ENCODE measurements around the gene ASCC1. TPM values are rescaled to one million over a fixed set of nuclear protein-coding genes. Genes with fewer than 3 reads are reported as not detected.
A peak's percentile ranks its signal among the peaks of the same experiment; 100 is the strongest.

ASCC1 gene
- total and polyA plus RNA-seq, 2 of the 13 experiments (the other 11 are each of a cell fraction or from before 2014, with no cell fraction given): 21.6 to 30.1 TPM

DNA sequence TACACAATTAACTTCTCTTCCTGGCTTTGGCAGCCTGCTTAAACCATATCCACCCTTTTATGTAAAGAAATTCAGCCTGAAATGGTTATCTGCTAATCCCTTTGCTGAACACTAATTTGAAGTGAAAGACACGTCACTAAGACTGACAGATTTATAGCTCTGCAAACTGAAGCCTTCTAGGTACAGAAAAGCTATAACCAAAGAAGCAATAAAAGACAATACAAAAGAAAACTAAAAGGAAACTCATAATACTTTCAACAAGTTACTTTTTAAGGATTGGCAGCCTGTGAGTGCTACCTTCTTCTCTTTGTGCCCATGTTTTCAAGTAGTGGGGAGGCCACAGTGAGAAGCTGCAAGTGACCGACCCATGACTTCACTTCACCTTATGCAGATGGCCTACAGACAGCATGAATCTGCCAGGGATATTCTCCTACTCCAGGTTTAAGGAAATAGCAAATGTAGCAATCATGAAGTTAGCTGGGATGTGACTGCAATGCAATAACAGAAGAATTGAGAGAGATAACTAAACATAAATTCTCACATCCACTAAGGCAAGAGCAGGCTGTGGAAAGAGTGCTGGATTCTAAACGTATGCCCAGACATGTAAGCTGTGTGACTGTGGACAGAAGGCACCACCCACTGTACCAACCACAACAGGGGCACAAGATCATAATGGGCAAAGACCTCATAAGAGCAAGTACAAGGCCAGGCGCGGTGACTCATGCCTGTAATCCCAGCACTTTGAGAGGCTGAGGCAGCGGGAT is 117.1 kb downstream of the ASCC1 start (continued):
- TF ChIP-seq ZBTB33 (CRISPR knock-in tag; IDR thresholded peaks at IDR 0.05) (peak; percentile 70; the same call in 1 of the 2 replicates), ZNF337 (CRISPR knock-in tag; IDR thresholded peaks at IDR 0.05; ENCODE audit: borderline replicate concordance, low read depth) (no peak), ZNF878 (CRISPR knock-in tag; IDR thresholded peaks at IDR 0.05) (no peak; the same call in 1 of the 2 replicates), ZNF740 (CRISPR knock-in tag; IDR thresholded peaks at IDR 0.05) (no peak), ZIK1 (CRISPR knock-in tag; IDR thresholded peaks at IDR 0.05; ENCODE audit: borderline replicate concordance, low read depth) (no peak), ZFP36L2 (CRISPR knock-in tag; IDR thresholded peaks at IDR 0.05) (no peak), PHB2 (IDR thresholded peaks at IDR 0.05; ENCODE audit: partially characterized antibody) (no peak), ZNF235 (CRISPR knock-in tag; IDR thresholded peaks at IDR 0.05; ENCODE audit: borderline replicate concordance) (no peak), ZNF598 (CRISPR knock-in tag; IDR thresholded peaks at IDR 0.05; ENCODE audit: borderline replicate concordance) (no peak), ADNP (CRISPR knock-in tag; IDR thresholded peaks at IDR 0.05) (0 out of 2 replicates have a peak, but pooled peaks have one; percentile 27), PPARG (CRISPR knock-in tag; conservative IDR thresholded peaks at IDR 0.05) (0 out of 2 replicates have a peak, but pooled peaks have one; percentile 3), GZF1 (CRISPR knock-in tag; IDR thresholded peaks at IDR 0.05) (no peak), ZNF468 (CRISPR knock-in tag; IDR thresholded peaks at IDR 0.05) (no peak), MTERF4 (CRISPR knock-in tag; IDR thresholded peaks at IDR 0.05) (no peak), ZBTB42 (CRISPR knock-in tag; IDR thresholded peaks at IDR 0.05) (no peak)
- TF ChIP-seq, protein P1, sequence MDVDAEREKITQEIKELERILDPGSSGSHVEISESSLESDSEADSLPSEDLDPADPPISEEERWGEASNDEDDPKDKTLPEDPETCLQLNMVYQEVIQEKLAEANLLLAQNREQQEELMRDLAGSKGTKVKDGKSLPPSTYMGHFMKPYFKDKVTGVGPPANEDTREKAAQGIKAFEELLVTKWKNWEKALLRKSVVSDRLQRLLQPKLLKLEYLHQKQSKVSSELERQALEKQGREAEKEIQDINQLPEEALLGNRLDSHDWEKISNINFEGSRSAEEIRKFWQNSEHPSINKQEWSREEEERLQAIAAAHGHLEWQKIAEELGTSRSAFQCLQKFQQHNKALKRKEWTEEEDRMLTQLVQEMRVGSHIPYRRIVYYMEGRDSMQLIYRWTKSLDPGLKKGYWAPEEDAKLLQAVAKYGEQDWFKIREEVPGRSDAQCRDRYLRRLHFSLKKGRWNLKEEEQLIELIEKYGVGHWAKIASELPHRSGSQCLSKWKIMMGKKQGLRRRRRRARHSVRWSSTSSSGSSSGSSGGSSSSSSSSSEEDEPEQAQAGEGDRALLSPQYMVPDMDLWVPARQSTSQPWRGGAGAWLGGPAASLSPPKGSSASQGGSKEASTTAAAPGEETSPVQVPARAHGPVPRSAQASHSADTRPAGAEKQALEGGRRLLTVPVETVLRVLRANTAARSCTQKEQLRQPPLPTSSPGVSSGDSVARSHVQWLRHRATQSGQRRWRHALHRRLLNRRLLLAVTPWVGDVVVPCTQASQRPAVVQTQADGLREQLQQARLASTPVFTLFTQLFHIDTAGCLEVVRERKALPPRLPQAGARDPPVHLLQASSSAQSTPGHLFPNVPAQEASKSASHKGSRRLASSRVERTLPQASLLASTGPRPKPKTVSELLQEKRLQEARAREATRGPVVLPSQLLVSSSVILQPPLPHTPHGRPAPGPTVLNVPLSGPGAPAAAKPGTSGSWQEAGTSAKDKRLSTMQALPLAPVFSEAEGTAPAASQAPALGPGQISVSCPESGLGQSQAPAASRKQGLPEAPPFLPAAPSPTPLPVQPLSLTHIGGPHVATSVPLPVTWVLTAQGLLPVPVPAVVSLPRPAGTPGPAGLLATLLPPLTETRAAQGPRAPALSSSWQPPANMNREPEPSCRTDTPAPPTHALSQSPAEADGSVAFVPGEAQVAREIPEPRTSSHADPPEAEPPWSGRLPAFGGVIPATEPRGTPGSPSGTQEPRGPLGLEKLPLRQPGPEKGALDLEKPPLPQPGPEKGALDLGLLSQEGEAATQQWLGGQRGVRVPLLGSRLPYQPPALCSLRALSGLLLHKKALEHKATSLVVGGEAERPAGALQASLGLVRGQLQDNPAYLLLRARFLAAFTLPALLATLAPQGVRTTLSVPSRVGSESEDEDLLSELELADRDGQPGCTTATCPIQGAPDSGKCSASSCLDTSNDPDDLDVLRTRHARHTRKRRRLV (CRISPR knock-in tag; IDR thresholded peaks at IDR 0.05): no peak
- TF ChIP-seq, protein P2, sequence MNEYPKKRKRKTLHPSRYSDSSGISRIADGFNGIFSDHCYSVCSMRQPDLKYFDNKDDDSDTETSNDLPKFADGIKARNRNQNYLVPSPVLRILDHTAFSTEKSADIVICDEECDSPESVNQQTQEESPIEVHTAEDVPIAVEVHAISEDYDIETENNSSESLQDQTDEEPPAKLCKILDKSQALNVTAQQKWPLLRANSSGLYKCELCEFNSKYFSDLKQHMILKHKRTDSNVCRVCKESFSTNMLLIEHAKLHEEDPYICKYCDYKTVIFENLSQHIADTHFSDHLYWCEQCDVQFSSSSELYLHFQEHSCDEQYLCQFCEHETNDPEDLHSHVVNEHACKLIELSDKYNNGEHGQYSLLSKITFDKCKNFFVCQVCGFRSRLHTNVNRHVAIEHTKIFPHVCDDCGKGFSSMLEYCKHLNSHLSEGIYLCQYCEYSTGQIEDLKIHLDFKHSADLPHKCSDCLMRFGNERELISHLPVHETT (CRISPR knock-in tag; conservative IDR thresholded peaks at IDR 0.05): 0 out of 2 replicates have a peak, but pooled peaks have one; percentile 26
- TF ChIP-seq, protein P3, sequence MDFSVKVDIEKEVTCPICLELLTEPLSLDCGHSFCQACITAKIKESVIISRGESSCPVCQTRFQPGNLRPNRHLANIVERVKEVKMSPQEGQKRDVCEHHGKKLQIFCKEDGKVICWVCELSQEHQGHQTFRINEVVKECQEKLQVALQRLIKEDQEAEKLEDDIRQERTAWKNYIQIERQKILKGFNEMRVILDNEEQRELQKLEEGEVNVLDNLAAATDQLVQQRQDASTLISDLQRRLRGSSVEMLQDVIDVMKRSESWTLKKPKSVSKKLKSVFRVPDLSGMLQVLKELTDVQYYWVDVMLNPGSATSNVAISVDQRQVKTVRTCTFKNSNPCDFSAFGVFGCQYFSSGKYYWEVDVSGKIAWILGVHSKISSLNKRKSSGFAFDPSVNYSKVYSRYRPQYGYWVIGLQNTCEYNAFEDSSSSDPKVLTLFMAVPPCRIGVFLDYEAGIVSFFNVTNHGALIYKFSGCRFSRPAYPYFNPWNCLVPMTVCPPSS (IDR thresholded peaks at IDR 0.05): no peak

All from HepG2 (cell line).